Keratinocyte (primary cell): Measurements from ENCODE around the gene CHTOP. TPM values are rescaled to one million over a fixed set of nuclear protein-coding genes. Genes with fewer than 3 reads are reported as not detected.

Experiments used
- DNase-seq: peaks from one replicate; pipeline ENCODE4 v3.0.0-alpha.2; 2011; ENCODE audit warnings: low read depth, missing footprints, low spot score
- FAIRE-seq: peaks from 2 replicates; lab custom pipeline; 2011; peaks lifted over from hg19 to GRCh38; lab: Jason Lieb, UNC
- H2AFZ ChIP-seq: 2 replicates; pipeline ENCODE4 v1.6.0; 2012; ENCODE audit warnings: low read length, control low read depth, inconsistent platforms; ENCODE audit not compliant: control insufficient read depth
- H3K27ac ChIP-seq: 2 replicates; pipeline ENCODE4 v1.5.1; 2011; ENCODE audit warnings: low read length; ENCODE audit not compliant: control insufficient read depth, insufficient read depth
- H3K27me3 ChIP-seq: 3 replicates; pipeline ENCODE4 v1.6.0; 2011; ENCODE audit warnings: low read length; ENCODE audit not compliant: control insufficient read depth, insufficient read depth; ENCODE audit errors: extremely low read depth
- H3K36me3 ChIP-seq, 2 experiments: 2 replicates in 1 of 2; 3 replicates in 1 of 2; pipeline ENCODE4 v1.5.1; 2011; ENCODE audit warnings: low read length in 2 of 2, mild to moderate bottlenecking in 1 of 2; ENCODE audit not compliant: control insufficient read depth in 2 of 2, insufficient read depth in 2 of 2; ENCODE audit errors: extremely low read depth in 1 of 2
- H3K4me1 ChIP-seq: 3 replicates; pipeline ENCODE4 v1.5.1; 2011; ENCODE audit warnings: low read length; ENCODE audit not compliant: control insufficient read depth, insufficient read depth; ENCODE audit errors: extremely low read depth
- H3K4me2 ChIP-seq: 3 replicates; pipeline ENCODE4 v1.6.0; 2011; ENCODE audit warnings: low read depth, low read length; ENCODE audit not compliant: control insufficient read depth, insufficient read depth; ENCODE audit errors: extremely low read depth
- H3K4me3 ChIP-seq, 3 experiments: fragments of 200-600 bp in 1 of 3; sonication (generic) in 1 of 3; 2 replicates in 2 of 3; 3 replicates in 1 of 3; pipeline ENCODE4 v1.5.1; 2011 to 2016; ENCODE audit warnings: low read length in 3 of 3, mild to moderate bottlenecking in 3 of 3, control low read depth in 2 of 3, inconsistent platforms in 1 of 3, low read depth in 1 of 3, mixed read lengths in 1 of 3, mixed run types in 1 of 3, moderate library complexity in 1 of 3; ENCODE audit not compliant: control insufficient read depth in 2 of 3, insufficient read depth in 2 of 3; ENCODE audit errors: extremely low read depth in 1 of 3
- H3K79me2 ChIP-seq: 2 replicates; pipeline ENCODE4 v1.6.0; 2012; ENCODE audit warnings: low read length; ENCODE audit not compliant: control insufficient read depth, insufficient read depth
- H3K9ac ChIP-seq: 3 replicates; pipeline ENCODE4 v1.6.0; 2011; ENCODE audit warnings: low read length; ENCODE audit not compliant: control insufficient read depth, insufficient read depth; ENCODE audit errors: extremely low read depth
- H3K9me1 ChIP-seq: 3 replicates; pipeline ENCODE4 v1.6.0; 2011; ENCODE audit warnings: low read length; ENCODE audit not compliant: control insufficient read depth, insufficient read depth; ENCODE audit errors: extremely low read depth
- H3K9me3 ChIP-seq: 2 replicates; pipeline ENCODE4 v1.5.1; 2012; ENCODE audit warnings: low read depth, low read length; ENCODE audit not compliant: control insufficient read depth
- H4K20me1 ChIP-seq: 3 replicates; pipeline ENCODE4 v1.6.0; 2011; ENCODE audit warnings: low read length; ENCODE audit not compliant: control insufficient read depth, insufficient read depth; ENCODE audit errors: extremely low read depth
- EZH2 ChIP-seq: IDR thresholded peaks from one replicate; pipeline ENCODE4 v1.6.1; 2012; ENCODE audit warnings: inconsistent platforms, mild to moderate bottlenecking, low read length, moderate library complexity
- dilution Hi-C: fragments of 300-500 bp; cut with MboI; formaldehyde crosslinking; loops from one replicate; pipeline ENCODE4 v1.7.0; 2020; ENCODE audit warnings: low sequenced_read_pairs; ENCODE audit not compliant: extremely low pct_ligation_motif_present
- polyA plus RNA-seq, 5 experiments: library from polyadenylated mRNA; depleted of rRNA in 3 of 5; stranded (reverse) in 3 of 5; stranded (forward) in 1 of 5; unstranded in 1 of 5; fragments of >200 nt; gene quantifications; 1 replicate in 1 of 5; 2 replicates in 3 of 5; 3 replicates in 1 of 5; pipeline versions ENCODE4 v1.2.1 to v1.2.3, GENCODE V29; 2011 to 2012; ENCODE audit warnings: missing spikeins in 2 of 5, low read depth in 1 of 5, low replicate concordance in 1 of 5
- TF ChIP-seq, protein P1 (sequence below), 3 experiments: IDR thresholded peaks in 1 of 3; conservative IDR thresholded peaks in 1 of 3; optimal IDR thresholded peaks in 1 of 3; 2 replicates in 2 of 3; 3 replicates in 1 of 3; pipeline versions ENCODE3 to v1.5.1; 2011; ENCODE audit warnings: low read length in 3 of 3, mild to moderate bottlenecking in 3 of 3, moderate library complexity in 2 of 3, control low read depth in 1 of 3, inconsistent platforms in 1 of 3; ENCODE audit not compliant: insufficient read depth in 2 of 3; ENCODE audit errors: extremely low read depth in 1 of 3

CHTOP gene
- polyA plus RNA-seq, 1 donor (not counting 4 experiments of a cell fraction or from before 2014, with no cell fraction given): 68.6 TPM

DNA sequence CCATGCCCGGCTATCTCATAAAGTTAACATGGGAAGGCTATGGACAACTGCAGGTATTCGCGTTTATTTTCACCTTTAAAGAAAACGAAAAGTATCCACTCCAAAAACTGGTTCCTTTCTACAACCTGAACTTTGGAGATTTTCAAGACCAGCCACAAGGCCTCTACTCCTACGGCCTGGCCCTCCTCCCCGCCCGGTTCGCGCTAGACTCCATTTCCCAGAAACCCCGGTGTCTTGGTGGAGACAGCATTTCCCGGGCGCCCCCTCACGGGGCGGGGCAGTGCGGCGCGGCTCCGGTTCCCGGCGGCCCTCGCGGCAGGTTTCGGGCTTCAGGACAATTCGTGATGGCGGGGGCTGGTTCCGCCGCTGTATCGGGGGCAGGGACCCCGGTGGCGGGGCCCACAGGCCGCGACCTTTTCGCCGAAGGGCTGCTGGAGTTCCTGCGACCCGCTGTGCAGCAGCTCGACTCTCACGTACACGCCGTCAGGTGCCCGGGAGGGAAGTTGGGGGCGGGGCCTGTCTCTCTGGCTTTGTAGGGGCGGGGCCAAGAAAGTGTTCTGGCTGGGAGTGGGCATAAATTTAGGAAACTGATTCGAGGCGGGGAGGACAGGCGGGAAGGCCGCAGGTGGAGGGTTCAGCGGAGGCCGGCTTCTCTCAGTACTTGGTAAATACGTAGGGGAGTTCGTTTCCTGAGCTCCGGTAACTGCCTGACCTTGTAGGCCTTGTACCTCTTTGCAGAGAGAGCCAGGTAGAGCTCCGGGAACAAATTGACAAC, 24.7 kb downstream of the CHTOP start, which contains the start of gene SNAPIN:
Gene SNAPIN, plus strand, starts transcription at position 304 of the 775 bp plus-strand sequence. Its CDS starts 41 bp downstream, at position 345.
- Histone ChIP-seq H4K20me1 (no peaks in the 10 kb centered on the region), H3K27me3 (no peaks in the 10 kb centered on the region), H3K79me2 (peaks cover 13% of the 10 kb centered on the region), H3K9me1 (no peaks in the 10 kb centered on the region), H3K9ac (peak within 1 kb of the TSS; percentile 86), H3K36me3 (peaks cover 13 to 18% of the 10 kb centered on the region in 2 experiments), H3K27ac (peak within 1 kb of the TSS; percentile 80), H3K4me3 (peak within 1 kb of the TSS; percentile 69 to 97 (median 94)), H3K4me1 (peaks cover 4% of the 10 kb centered on the region), H3K9me3 (no peaks in the 10 kb centered on the region), H3K4me2 (peak within 1 kb of the TSS; percentile 91), H2AFZ (peak within 1 kb of the TSS; percentile 94)
- TF ChIP-seq, protein P1, sequence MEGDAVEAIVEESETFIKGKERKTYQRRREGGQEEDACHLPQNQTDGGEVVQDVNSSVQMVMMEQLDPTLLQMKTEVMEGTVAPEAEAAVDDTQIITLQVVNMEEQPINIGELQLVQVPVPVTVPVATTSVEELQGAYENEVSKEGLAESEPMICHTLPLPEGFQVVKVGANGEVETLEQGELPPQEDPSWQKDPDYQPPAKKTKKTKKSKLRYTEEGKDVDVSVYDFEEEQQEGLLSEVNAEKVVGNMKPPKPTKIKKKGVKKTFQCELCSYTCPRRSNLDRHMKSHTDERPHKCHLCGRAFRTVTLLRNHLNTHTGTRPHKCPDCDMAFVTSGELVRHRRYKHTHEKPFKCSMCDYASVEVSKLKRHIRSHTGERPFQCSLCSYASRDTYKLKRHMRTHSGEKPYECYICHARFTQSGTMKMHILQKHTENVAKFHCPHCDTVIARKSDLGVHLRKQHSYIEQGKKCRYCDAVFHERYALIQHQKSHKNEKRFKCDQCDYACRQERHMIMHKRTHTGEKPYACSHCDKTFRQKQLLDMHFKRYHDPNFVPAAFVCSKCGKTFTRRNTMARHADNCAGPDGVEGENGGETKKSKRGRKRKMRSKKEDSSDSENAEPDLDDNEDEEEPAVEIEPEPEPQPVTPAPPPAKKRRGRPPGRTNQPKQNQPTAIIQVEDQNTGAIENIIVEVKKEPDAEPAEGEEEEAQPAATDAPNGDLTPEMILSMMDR (optimal IDR thresholded peaks at IDR 0.05 in 1 of 3, IDR thresholded peaks at IDR 0.05 in 1 of 3, conservative IDR thresholded peaks at IDR 0.05 in 1 of 3; ENCODE audit: extremely low read depth in 1 of 3, insufficient read depth in 2 of 3, low read length in 3 of 3): peak in 1 of 3 experiments; percentile 3
- no peak for TF ChIP-seq EZH2
- dilution Hi-C loops: no loop called here
- FAIRE-seq (no peak), DNase-seq (no peak)

DNA sequence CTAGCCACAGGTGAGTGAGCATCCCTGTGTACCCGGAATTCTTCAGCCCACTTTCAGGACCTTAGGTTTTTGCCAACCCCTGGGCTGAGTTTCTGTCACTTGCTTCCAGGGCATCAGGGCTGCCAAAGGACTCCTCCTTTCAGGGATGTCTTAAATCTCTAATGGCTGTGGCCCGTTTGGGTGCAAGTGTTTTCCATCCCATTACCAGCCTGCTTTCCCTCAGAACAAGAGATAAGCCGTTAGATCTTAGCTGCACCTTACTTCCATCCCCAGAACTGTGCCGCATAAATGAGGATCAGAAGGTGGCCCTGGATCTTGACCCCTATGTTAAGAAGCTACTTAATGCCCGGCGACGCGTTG, 25.3 kb downstream of the CHTOP start:
- H3K9ac ChIP-seq: peak overlapping the region; percentile 86
- no peaks in the 10 kb centered on the region for H3K9me1 ChIP-seq
- H2AFZ ChIP-seq: peak overlapping the region; percentile 94
- H3K9me3 ChIP-seq: no peaks in the 10 kb centered on the region
- dilution Hi-C loops: no loop called here
- no peak for DNase-seq
- peaks cover 13% of the 10 kb centered on the region for H3K79me2 ChIP-seq
- peaks cover 4% of the 10 kb centered on the region for H3K4me1 ChIP-seq
- no peak for FAIRE-seq
- peak overlapping the region; percentile 80 for H3K27ac ChIP-seq
- no peaks in the 10 kb centered on the region for H3K27me3 ChIP-seq
- no peak for TF ChIP-seq EZH2
- TF ChIP-seq, protein P1 (optimal IDR thresholded peaks at IDR 0.05 in 1 of 3, IDR thresholded peaks at IDR 0.05 in 1 of 3, conservative IDR thresholded peaks at IDR 0.05 in 1 of 3; ENCODE audit: extremely low read depth in 1 of 3, insufficient read depth in 2 of 3, low read length in 3 of 3): no peak
- H4K20me1 ChIP-seq: no peaks in the 10 kb centered on the region
- H3K36me3 ChIP-seq: peaks cover 14 to 23% of the 10 kb centered on the region in 2 experiments
- peak overlapping the region; percentile 69 to 97 (median 94) for H3K4me3 ChIP-seq
- H3K4me2 ChIP-seq: peak overlapping the region; percentile 91
